ENCODE data around the gene ARID5A.

Gene ARID5A

DNA sequence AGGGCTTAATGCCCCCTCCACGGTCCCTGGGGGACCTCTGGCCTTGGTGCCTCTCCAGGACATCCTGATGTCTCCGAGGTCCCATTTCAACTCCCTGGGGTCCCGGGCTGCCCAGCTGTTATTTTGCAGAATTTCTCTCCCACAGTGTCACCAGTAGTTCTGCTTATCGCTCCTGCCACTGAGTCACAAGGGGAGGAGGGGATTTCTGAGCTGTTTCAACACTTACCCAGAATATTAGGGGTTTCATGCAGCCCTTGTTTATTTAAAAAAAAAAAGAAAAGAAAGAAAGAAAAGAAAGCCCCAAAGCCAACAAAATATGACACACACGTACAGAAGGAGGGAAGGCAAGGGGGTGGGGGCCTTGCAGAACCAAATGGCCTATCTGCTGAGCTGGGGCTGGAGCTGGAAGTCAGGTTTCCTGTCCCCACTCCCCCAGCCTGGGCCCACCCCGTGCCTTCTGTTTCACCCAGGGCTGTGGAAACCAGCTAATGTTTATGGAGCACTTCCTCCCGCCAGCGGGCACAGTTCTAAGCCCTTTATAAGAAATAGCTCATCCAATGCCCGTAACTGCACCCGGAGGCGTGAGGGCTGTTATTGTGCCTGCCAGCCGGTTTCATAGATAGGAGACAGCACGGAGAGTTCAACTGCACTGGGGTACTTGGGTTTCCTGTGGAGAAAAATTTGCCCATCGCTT lies 8.4 kb upstream of the ARID5A start:
- DNase-seq = peak; percentile 42

DNA sequence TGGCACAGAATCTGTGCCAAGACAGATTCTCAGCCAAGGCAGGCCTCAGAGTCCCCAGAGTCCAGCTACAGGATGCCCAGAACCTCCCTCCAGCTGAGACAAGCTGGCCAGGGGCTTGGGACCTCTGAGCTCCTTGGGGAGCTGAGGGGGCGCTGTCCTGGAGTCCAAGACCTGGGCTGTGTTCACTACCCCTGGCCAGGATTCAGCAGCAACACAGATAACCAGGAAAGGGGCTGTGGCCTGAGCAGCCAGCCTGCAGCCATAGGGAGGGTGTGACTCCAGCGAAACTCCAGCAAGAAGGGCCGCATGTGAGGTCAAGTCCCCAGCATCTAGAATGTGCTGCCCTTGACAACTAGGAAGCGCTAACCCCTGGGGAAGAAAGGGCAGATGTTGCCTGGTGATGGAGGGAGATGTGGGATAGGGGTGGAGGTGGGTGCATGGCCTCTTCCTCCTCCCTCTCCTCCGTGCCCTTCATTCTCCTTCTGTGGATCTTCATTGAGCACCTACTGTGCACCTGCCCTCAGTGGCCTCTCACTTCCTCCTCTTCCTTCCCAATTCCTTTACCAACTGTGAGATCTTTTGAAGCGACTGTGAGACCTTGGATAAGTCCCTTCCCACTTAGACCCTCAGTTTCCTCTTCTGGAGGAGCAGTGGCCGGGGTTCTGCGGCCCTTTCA lies 7.7 kb upstream of the ARID5A start:
- DNase-seq = no peak

DNA sequence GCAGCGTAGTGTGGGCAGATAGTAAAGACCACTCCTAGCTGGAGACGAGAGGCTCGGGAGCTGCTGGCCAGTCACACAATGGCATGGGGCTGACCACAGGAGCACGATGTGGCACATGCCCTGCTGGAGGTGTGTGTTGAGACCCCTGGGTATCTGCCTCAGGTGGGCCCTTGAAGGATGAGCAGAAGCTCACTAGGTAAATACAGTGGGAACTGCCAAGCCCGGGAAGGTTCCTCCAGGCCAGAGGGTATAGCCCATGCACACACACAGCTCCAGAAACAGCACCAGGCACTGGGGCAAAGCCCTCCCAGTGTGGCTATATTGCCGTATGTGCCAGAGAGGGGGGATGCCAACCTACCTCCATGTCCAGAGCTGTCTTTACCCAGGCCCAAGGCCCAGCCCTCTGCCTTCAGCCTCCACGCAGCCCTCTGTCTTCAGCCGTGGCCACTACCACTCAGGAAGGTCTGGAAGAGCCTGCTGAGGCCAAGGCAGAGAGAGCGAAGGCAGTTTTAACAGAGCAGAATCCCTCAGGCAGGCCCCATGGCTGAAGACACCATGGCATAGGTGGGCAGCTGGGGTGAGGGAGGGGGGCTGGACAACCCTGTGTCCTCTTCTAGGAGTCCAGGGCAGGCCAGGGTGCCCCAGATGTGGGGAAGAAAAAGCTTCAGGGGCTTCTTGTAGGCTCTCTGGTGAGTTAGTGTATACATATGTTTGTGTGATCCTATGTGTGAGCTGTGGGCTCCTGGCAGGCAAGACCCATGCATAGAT lies 7.0 kb upstream of the ARID5A start:
- DNase-seq = no peak

DNA sequence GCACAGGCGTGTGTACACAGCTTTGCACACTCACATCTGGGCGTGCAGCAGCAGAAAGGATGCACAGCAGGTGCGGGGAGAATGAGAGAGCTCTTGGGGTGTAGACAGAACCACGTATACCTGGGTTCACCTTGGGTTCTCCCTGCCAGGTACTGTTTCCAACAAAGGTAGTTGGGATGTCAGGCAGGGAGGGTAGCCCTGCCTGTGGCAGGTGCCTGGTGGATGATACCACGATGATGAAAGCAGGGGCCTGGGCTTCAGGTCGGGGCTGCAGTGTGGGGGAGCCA lies 6.5 kb upstream of the ARID5A start:
- DNase-seq = no peak

DNA sequence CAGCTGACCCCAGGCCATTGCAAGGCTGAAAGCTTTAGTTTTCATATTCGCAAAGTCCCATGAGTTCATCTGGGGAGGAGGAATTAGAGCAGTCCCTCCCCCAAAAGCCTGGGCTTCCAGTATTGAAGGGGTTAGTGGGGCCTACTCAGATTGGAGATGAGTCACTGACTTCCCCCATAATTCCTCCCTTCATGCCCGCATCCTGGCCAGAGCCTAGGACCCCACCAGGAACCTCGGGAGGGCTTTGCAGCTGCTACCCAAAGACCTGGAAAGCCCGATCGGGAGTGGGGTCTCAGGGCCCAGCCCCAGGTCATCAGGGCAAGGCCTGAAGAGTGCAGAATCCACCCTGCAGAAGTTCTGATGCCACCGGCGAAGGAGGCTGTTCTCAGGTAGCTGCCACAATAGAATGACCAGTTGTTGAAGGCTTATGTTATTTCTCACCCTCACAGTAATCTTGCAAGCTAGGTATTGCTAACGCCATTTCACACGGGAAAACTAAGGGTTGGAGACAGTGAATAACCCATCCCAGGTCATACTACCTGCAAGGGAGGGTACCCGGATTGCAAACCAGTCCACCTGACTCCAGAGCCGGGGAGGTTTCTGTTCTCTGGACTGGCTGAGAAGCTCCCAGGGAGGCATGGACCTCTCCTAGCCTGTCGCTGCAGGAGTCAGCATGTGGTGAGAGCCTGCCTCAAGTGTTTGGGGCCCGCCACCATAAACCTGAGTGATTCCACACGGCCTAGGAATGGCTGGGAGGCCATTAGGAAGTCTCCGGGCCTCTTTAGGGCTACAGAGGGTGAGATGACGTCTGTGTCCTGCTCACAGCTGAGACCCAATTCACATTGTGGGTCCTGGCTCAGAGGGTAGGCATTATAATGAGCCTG lies 5.8 kb upstream of the ARID5A start:
- no peak for DNase-seq

DNA sequence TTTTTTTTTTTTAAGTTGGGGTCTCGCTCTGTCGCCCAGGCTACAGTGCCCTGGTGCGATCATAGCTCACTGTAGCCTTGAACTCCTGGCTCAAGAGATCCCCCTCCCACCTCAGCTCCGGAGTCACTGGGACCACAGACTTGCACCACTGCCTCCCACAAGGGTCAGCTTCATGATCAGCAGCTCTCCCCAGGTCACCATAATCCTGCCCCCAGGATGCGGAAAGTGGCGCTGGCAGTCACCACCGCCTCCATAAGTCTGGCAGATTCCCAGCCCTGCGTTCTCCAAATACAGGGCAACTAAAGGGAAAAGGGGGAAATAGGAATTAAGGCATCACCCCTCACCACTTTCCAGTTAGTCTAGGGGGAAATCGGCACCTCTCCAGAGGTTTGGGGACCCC lies 5.2 kb upstream of the ARID5A start:
- DNase-seq = no peak

DNA sequence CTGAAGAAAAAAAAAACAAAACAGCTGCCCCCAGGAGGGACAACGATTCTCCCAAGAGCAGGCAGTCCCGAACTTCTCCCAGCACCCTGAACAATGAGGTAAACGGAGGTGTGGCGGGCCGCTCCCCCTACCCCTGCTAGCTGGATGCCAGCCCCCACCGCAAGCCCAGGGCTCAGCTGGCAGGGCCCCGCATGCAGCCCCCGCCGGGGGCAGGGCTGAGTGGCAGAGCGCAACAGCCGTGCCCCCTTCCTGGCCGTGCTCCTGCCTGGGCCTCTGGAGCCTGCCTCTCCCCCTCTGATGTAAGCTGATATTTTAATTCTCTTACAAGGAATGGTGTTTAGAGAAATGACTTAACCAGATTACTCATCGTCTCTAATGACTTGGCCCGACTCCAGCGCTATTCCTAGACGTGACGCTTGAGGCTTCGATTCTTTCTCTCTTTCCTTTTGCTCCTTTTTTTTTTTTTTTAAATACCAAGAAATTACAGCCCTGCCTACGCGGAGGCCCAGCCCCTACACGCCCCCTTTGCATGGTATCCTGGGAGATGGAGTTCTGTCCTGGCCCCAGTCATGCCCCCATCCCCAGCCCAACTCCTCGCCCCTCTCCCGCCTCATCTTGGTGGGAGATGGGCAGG lies 4.6 kb upstream of the ARID5A start:
- peak; percentile 87 for DNase-seq

DNA sequence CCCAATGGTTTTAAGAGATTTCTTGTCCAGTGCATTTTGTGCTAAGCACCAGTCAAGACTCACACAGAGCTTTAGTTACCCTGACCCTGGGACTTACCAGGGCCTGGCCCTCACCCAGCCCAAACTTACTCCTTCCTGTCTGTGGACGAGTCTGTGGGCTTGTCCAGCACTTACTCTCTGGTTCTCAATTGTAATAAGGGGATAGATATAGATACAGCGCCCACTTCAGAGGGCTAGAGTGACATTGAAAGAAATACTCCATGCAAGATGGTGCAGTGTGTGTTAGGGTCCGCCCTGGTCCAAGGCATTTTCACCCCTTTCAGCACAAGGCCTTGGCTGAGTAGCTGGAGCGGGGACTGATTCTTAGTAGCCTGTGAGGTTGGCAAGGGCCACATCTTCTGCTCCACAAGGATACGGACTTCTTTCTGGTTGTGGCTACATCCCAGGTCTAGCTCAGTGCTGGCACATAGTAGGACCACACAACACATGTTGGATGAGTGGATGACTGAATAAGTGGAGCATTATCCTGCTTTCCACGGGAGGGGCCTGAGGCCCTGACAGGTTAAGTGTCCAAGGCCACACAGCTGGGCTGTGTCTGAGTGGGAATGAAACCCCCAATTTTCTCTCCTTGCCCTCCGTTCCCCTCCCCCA lies 3.8 kb upstream of the ARID5A start:
- no peak for DNase-seq

DNA sequence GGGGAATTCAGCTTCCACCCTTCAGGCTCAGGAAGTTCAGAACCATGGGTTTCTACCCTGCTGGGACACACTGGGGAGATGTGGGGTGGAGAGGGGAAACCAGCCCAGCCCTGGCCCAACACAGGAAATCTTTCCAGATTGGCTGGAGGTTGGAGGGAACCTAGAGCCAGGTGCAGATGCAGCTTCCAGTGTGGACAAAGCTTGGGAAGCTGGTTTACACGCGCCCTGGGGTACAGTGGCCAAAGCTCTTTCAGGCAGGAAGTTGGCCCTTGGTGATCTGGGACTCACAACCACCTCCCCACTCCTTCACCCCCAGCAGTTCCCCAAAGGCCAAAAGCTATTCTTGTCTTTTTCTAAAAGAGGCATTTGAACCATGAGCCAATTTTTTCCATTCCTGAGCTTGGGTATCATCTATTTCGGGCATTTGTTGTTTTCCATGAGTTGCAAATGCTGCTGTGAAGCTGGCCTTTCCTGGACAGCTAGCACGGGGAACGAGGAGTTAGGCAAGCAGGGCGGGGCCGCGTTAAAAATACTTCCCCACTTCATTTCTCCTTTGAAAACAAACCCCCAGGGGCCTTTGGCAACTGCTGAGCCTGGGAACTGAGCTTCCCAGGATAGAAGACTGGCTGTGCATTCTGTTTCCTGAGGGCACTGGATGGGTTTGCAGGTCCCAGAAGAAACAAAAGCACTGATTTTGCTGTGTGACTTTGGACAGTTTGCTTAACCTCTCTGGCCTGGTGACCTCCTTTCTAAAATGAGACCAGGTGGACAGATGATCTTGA lies 3.1 kb upstream of the ARID5A start:
- no peak for DNase-seq

DNA sequence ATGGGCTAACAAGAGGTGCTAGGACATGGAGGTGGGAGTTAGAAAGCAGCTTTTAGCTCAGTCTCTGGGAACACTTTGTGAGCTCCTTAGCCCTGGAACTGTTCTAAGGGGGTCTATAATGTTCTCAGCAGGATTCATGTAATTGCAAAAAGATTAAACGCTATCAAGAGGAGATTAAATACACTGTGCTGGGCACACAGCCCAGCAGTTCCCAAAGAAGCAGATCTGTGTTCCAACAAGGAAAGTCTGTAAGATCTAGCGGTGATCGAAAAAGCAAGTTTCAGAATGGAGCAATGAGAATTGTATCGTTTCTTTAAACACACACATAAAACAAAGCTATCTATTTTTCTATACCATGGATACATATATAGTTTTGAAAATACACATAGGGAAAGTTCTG lies 2.4 kb upstream of the ARID5A start:
- no peak for DNase-seq

DNA sequence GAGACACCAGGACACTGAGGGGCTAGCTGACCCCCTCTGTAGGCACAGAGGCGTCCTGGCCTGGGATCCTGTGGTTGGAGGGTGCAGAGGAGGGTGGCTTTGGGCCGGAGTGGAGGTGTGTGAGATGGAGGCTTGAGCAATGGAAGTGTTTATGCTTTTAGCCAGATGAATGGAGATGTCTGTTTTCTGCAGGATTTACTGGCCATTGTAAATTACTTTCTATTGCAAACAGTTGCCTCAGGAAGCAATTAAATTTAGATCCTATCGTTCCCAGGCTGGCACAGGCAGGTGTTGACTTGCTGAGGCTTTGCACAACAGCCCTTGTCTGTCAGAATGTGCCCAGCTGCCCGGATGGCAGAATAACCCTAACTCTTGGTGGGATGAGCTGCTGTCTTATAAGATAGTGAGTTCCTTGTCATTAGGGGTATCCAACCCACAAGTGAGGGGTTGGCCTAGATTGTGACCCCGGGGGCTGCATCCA lies 1.8 kb upstream of the ARID5A start:
- DNase-seq = no peak

DNA sequence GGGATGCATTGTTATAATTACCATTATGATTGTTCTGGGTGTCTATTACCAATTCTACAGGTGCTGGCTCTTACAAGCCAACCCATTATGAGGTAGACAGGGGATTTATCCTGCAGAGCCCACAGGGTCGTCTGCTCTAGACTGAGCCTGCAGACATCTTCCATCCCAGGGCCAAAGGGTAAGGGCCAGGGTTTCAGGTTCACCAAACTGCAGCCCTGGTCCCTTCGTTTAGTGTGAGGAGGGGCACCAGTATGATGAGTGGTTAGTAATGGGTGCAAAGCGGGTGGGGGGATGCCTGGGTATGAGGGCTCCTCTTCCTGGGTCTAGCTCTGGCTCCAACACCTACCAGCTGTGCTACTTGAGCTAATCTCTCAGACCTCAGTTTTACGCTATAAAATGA lies 1.2 kb upstream of the ARID5A start:
- no peak for DNase-seq

DNA sequence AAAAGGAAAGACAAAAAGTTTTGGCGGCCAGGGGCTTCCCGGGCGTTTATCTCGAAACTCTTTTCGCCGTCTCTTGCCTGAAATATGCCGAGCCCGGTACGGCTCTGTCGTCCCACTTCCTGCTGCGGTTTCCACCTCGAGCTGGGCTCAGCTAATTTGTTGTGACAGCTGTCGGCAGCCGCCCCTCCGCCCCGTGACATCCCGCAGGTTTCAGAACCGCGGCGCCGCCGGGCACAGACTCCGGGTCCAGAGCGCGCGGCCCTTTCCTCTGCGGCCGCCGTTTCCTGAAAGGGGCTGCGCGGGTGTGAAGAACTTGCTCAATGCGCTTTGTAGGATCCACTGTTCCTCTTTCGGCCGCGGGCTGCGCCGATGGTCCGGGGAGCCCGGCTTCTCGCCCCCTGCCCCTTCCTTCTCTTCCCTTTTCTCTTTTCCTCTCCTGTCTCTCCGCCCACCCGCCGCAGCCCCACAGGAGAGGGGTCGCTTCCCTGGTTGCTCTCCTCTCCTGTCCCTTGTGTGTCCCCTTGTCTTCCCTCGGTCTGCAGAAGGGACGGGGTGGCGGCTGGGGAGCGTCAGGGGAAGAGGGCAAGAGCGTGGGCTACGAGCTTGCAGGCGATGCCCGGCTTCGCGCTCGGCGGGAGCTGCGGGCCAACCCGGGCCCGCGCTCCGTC lies 648 bp downstream of the ARID5A start:
- peak; percentile 91 for DNase-seq

DNA sequence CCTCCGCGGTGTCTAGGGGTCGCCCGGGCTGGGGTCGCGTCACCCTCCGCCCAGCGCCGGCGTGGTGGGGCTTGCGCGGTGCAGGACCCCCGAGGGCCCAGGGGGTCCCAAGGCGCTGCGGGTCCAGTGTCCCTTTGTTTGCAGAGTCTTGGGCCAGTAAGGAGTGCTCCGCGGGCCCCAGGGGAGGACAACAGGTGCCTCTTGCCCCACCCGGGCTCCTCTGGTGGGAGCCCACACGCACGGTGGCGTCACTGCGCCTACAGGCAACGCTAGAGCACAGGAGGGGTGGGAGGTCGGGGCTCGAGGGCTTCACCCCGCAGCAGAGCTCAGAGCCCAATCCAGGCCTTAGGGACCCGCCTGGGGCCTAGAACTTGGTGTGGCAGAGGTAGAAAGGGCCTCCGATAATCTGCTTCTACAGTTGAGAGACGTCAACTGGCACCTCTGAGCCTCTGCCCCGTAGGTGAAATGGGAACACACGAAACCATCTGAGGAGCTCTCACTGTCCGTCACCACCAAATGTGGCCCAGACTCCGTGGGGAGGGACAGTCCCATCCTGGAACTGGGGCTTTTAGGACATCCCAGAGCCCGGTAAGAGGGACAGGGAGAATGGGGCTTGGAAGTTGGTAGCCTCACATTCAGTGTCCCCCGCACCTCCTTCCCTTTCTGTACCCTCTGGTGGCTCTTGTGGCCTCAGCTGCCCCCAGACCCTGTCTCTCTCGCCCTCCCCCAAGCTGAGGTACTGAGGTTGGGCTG lies 1.4 kb downstream of the ARID5A start:
- peak; percentile 65 for DNase-seq

DNA sequence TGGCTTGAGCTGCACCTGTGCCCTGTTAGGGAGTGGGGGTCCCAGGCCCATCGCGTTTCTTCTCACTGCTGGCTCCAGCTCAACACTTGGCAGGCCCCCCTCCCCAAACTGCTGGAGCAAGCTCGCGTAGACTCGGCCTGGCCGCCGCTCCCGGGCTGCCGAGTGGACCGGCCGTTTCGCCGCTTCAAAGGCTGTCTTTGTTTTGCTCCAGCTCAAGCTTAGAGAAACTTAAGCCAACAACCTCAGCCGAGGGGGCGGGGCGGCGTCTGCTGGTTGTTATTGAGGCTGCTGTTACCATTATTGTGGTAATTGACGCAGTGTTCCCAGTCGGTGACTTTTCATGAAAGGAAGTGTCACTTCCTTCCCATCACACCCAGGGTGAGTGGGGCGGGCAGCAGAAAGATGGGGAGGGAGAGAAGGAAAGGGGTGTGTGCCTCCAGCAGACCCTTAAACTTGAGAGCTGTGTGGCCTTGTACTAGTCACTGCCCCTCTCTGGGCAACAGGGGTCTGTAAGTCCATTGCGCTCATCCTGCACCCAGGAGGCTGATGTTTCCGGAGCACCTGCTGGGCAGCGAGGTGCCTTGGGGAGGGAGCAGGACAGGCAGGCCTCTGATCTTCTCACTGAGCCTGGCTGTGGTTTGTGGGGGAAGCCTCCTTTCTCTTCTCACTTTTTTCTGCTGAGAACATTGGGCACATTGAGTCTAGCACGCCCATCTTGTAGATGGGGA lies 2.1 kb downstream of the ARID5A start:
- DNase-seq = peak; percentile 91

DNA sequence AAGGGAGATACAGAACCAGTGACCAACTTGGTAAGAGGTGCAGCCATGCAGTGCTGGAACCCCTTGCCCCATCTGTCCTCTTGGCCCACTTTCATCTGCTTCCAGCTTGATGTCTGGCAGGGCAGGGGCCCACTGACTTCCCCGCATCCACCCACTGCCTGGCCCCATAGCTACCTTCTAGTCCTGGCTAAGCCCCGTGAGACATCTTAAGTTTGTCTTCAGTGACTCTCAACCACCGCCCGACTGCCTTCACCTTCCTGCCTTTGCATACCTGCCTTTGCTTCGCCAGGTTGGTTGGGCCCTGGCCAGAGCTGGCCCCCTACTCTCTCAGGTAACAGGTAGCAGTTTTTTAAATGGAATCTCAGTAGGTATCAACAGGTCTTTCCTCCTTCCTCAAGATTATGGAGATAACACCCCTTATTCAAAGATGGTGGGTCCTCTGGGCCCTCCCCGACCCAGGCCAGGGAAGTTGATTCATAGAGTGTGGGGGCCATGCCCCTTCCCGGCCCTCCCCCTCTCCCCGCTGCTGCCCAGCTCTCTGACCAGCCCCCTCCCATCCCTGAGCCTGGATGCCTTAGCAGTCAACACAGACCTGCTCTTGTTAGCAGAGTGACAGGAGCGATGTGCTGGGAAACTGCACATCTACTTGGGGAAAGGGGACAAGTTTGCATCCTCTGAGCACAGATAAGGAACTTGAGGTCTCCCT lies 2.8 kb downstream of the ARID5A start:
- DNase-seq = no peak

DNA sequence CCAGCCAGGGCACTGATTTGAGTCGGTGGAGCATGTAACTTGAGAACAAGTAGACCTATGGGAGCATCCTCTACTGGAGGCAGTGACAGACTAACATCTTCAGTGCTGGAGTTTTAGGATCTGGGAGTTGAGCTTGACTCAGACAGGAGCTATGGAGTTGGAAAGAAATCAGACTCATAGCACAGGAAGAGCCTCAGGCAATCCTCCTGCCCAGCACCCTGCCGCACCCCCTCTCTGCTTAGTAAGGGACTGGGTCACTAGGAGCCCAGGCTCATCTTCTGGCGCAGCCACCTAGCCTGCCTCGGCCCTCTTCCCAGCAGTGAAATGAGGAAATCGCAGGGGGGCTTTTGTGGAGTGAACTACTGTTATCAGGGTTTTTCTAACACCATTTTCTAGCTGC lies 3.6 kb downstream of the ARID5A start:
- DNase-seq = no peak

DNA sequence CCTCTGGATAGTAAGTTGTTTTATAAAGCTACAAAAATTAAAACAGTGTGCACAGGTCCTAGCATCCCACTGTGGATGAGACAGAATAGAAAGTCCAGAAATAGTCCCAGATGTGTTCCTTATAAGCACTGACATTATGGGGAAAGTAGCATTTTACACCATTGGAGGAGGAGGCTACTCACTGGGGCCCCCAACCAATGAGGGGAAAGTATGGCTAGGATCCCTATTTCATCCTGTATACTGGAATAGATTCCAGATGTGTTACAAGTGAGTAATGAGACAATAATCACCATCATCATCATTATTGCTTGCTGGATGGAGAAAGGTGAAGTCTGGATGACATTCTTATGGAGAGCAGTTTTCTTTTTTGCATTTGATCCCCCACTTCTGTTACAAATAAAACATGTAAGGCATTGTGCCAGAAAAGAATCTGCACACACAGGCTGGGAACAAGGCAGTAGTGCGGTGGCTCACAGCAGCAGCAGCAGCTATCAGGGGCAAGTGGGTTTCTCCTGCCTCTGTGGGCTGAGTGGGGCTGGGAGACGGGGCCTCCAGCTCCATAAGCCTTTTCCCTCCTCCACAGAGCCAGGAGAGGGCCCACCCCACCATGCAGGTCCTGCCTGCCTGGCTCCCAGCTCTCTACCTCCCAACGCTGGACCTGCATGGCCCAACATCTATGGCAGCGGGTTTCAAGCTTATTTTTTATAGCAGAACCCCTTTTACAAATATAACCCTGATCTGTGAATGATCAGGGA lies 5.0 kb downstream of the ARID5A start:
- DNase-seq = no peak

Data from CD4-positive, alpha-beta T cell treated with Interleukin-12 subunit alpha and Interleukin-12 subunit beta, for 1 hour (primary cell).